HEK293T (cell line): ENCODE data around the gene SLC38A6.

Experiments
- ARNT ChIP-seq: fragments of 450-650 bp; IDR thresholded peaks from 2 replicates; pipeline ENCODE4 v1.6.1; 2017; ENCODE audit warnings: mild to moderate bottlenecking
- BHLHE40 ChIP-seq: fragments of 450-650 bp; IDR thresholded peaks from 2 replicates; pipeline ENCODE4 v1.6.1; 2016; ENCODE audit warnings: mild to moderate bottlenecking, moderate library complexity, borderline replicate concordance
- ELF4 ChIP-seq: fragments of 450-650 bp; IDR thresholded peaks from 2 replicates; pipeline ENCODE4 v1.6.1; 2017; ENCODE audit warnings: antibody characterized with exemption
- FOXK2 ChIP-seq: fragments of 450-650 bp; IDR thresholded peaks from 2 replicates; pipeline ENCODE4 v1.6.1; 2016; ENCODE audit warnings: mild to moderate bottlenecking
- FOXM1 ChIP-seq: fragments of 450-650 bp; IDR thresholded peaks from 2 replicates; pipeline ENCODE4 v1.6.1; 2017; ENCODE audit warnings: mild to moderate bottlenecking, borderline replicate concordance
- PKNOX1 ChIP-seq: fragments of 450-650 bp; IDR thresholded peaks from 2 replicates; pipeline ENCODE4 v1.6.1; 2016
- SP1 ChIP-seq: fragments of 450-650 bp; IDR thresholded peaks from 2 replicates; pipeline ENCODE4 v1.6.1; 2017
- SUZ12 ChIP-seq: fragments of 450-650 bp; IDR thresholded peaks from 2 replicates; pipeline ENCODE4 v1.6.1; 2016; ENCODE audit warnings: mild to moderate bottlenecking
- ZNF384 ChIP-seq: fragments of 450-650 bp; IDR thresholded peaks from 2 replicates; pipeline ENCODE4 v1.6.1; 2016

- TF ChIP-seq FOXM1 (no peak), FOXK2 (no peak), ZNF384 (no peak), BHLHE40 (no peak), SUZ12 (no peak), SP1 (no peak), PKNOX1 (no peak), ARNT (no peak), ELF4 (no peak)
Measured at GRCh38 chr14:60944204-60944603, 36.8 kb upstream of the SLC38A6 start.
